HEK293 (cell line): Measurements from ENCODE around the gene COQ4.

Experiments
- CTCF ChIA-PET: fragments of 350-600 bp; formaldehyde crosslinking; extraction: SDS; loops from one replicate; lab custom pipeline; 2021; ENCODE audit warnings: antibody characterized with exemption; lab: Yijun Ruan, JAX
- POLR2A ChIA-PET: fragments of 300-600 bp; formaldehyde crosslinking; extraction: SDS; loops from one replicate; lab custom pipeline; 2020; ENCODE audit warnings: antibody characterized with exemption, inconsistent platforms; lab: Yijun Ruan, JAX
- H3K27ac ChIP-seq: fragments of 200-500 bp; sonication (Bioruptor generic); 2 replicates; pipeline ENCODE4 v1.5.1; 2014; ENCODE audit warnings: low read depth, low read length, control low read depth, inconsistent platforms; ENCODE audit errors: extremely low read depth
- H3K36me3 ChIP-seq, 2 experiments: fragments of 200-500 bp in 1 of 2; sonication (Bioruptor generic) in 1 of 2; 1 replicate in 1 of 2; 2 replicates in 1 of 2; pipeline ENCODE4 v1.5.1; 2014 to 2017; ENCODE audit warnings: inconsistent platforms in 2 of 2, low read length in 2 of 2; ENCODE audit not compliant: control insufficient read depth in 2 of 2, insufficient read depth in 1 of 2
- H3K4me1 ChIP-seq: fragments of 200-500 bp; sonication (Bioruptor generic); 2 replicates; pipeline ENCODE4 v1.5.1; 2014; ENCODE audit warnings: mild to moderate bottlenecking, low read length, inconsistent platforms; ENCODE audit not compliant: control insufficient read depth, insufficient read depth
- H3K4me3 ChIP-seq: 2 replicates; pipeline ENCODE4 v1.5.1; 2011; ENCODE audit warnings: low read depth, mild to moderate bottlenecking, control low read depth, low read length, moderate library complexity
- H3K9me3 ChIP-seq: fragments of 200-500 bp; sonication (Bioruptor generic); 2 replicates; pipeline ENCODE4 v1.5.1; 2014; ENCODE audit warnings: low read depth, low read length, inconsistent platforms; ENCODE audit not compliant: control insufficient read depth, insufficient read depth
- GLIS2 ChIP-seq: fragments of 450-650 bp; formaldehyde crosslinking; IDR thresholded peaks from 2 replicates; pipeline ENCODE4 v1.5.1; 2016; ENCODE audit warnings: missing biosample characterization, missing genetic modification characterization
- ZBTB1 ChIP-seq: fragments of 450-650 bp; formaldehyde crosslinking; IDR thresholded peaks from 2 replicates; pipeline ENCODE4 v1.5.1; 2016; ENCODE audit warnings: missing biosample characterization, missing genetic modification characterization
- ZFP69B ChIP-seq: fragments of 450-650 bp; formaldehyde crosslinking; IDR thresholded peaks from 2 replicates; pipeline ENCODE4 v1.5.1; 2016; ENCODE audit warnings: missing biosample characterization, missing genetic modification characterization
- ZNF112 ChIP-seq: fragments of 450-650 bp; formaldehyde crosslinking; IDR thresholded peaks from 2 replicates; pipeline ENCODE4 v1.5.0; 2017; ENCODE audit warnings: missing biosample characterization, missing genetic modification characterization
- ZNF121 ChIP-seq: fragments of 450-650 bp; formaldehyde crosslinking; IDR thresholded peaks from 2 replicates; pipeline ENCODE4 v1.5.1; 2016; ENCODE audit warnings: missing biosample characterization, missing genetic modification characterization
- ZNF785 ChIP-seq: fragments of 450-650 bp; formaldehyde crosslinking; IDR thresholded peaks from 2 replicates; pipeline ENCODE4 v1.5.1; 2016; ENCODE audit warnings: missing biosample characterization, missing genetic modification characterization
- TF ChIP-seq, protein P1 (sequence below): fragments of 450-650 bp; IDR thresholded peaks from 2 replicates; pipeline ENCODE4 v1.5.1; 2018; ENCODE audit warnings: missing biosample characterization, mild to moderate bottlenecking, missing genetic modification characterization
- TF ChIP-seq, protein P2 (sequence below): fragments of 450-650 bp; formaldehyde crosslinking; IDR thresholded peaks from 2 replicates; pipeline ENCODE4 v1.5.1; 2017; ENCODE audit warnings: missing biosample characterization, missing genetic modification characterization
- TF ChIP-seq, protein P3 (sequence below): fragments of 450-650 bp; formaldehyde crosslinking; IDR thresholded peaks from 2 replicates; pipeline ENCODE4 v1.5.1; 2016; ENCODE audit warnings: missing biosample characterization, missing genetic modification characterization
- TF ChIP-seq, protein P4 (sequence below): fragments of 450-650 bp; formaldehyde crosslinking; conservative IDR thresholded peaks from 2 replicates; pipeline ENCODE4 v1.5.1; 2016; ENCODE audit warnings: low read depth, missing biosample characterization, missing genetic modification characterization
- TF ChIP-seq, protein P5 (sequence below): fragments of 450-650 bp; formaldehyde crosslinking; IDR thresholded peaks from 2 replicates; pipeline ENCODE4 v1.5.1; 2016; ENCODE audit warnings: missing biosample characterization, missing genetic modification characterization

Gene COQ4

DNA sequence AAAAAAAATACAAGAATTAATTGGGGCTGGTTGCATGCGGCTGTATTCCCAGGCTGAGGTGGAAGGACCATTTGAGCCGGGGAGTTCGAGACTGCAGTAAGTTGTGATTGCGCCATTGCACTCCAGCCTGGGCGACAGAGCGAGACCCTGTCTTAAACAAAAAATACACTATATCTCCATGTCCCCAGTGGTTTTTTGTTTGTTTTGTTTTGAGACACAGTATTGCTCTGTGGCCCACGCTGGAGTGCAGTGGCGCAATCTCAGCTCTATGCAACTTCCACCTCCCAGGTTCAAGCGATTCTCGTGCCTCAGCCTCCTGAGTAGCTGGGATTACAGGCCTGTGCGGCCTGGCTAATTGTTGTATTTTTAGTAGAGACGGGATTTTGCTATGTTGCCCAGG, 1.2 kb downstream of the COQ4 start:
- H3K9me3 ChIP-seq, result no peaks in the 10 kb centered on the region
- POLR2A ChIA-PET, result interaction anchor here (0.6 kb wide), 1 partner anchor 23 kb away, joined by 3 read pairs; no protein-coding TSS in a partner anchor
- TF ChIP-seq, protein P1, sequence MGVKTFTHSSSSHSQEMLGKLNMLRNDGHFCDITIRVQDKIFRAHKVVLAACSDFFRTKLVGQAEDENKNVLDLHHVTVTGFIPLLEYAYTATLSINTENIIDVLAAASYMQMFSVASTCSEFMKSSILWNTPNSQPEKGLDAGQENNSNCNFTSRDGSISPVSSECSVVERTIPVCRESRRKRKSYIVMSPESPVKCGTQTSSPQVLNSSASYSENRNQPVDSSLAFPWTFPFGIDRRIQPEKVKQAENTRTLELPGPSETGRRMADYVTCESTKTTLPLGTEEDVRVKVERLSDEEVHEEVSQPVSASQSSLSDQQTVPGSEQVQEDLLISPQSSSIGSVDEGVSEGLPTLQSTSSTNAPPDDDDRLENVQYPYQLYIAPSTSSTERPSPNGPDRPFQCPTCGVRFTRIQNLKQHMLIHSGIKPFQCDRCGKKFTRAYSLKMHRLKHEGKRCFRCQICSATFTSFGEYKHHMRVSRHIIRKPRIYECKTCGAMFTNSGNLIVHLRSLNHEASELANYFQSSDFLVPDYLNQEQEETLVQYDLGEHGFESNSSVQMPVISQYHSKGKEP, result no peak
- TF ChIP-seq ZFP69B (tag by site-specific recombination), result no peak
- TF ChIP-seq, protein P2, sequence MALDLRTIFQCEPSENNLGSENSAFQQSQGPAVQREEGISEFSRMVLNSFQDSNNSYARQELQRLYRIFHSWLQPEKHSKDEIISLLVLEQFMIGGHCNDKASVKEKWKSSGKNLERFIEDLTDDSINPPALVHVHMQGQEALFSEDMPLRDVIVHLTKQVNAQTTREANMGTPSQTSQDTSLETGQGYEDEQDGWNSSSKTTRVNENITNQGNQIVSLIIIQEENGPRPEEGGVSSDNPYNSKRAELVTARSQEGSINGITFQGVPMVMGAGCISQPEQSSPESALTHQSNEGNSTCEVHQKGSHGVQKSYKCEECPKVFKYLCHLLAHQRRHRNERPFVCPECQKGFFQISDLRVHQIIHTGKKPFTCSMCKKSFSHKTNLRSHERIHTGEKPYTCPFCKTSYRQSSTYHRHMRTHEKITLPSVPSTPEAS (tag by site-specific recombination), result no peak
- TF ChIP-seq GLIS2 (tag by site-specific recombination), result no peak
- TF ChIP-seq, protein P3, sequence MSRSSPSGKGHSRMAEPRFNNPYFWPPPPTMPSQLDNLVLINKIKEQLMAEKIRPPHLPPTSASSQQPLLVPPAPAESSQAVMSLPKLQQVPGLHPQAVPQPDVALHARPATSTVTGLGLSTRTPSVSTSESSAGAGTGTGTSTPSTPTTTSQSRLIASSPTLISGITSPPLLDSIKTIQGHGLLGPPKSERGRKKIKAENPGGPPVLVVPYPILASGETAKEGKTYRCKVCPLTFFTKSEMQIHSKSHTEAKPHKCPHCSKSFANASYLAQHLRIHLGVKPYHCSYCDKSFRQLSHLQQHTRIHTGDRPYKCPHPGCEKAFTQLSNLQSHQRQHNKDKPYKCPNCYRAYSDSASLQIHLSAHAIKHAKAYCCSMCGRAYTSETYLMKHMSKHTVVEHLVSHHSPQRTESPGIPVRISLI (tag by site-specific recombination), result no peak
- TF ChIP-seq ZNF121 (tag by site-specific recombination), result no peak
- TF ChIP-seq ZNF785 (tag by site-specific recombination), result no peak
- TF ChIP-seq ZNF112, result no peak
- TF ChIP-seq, protein P4, sequence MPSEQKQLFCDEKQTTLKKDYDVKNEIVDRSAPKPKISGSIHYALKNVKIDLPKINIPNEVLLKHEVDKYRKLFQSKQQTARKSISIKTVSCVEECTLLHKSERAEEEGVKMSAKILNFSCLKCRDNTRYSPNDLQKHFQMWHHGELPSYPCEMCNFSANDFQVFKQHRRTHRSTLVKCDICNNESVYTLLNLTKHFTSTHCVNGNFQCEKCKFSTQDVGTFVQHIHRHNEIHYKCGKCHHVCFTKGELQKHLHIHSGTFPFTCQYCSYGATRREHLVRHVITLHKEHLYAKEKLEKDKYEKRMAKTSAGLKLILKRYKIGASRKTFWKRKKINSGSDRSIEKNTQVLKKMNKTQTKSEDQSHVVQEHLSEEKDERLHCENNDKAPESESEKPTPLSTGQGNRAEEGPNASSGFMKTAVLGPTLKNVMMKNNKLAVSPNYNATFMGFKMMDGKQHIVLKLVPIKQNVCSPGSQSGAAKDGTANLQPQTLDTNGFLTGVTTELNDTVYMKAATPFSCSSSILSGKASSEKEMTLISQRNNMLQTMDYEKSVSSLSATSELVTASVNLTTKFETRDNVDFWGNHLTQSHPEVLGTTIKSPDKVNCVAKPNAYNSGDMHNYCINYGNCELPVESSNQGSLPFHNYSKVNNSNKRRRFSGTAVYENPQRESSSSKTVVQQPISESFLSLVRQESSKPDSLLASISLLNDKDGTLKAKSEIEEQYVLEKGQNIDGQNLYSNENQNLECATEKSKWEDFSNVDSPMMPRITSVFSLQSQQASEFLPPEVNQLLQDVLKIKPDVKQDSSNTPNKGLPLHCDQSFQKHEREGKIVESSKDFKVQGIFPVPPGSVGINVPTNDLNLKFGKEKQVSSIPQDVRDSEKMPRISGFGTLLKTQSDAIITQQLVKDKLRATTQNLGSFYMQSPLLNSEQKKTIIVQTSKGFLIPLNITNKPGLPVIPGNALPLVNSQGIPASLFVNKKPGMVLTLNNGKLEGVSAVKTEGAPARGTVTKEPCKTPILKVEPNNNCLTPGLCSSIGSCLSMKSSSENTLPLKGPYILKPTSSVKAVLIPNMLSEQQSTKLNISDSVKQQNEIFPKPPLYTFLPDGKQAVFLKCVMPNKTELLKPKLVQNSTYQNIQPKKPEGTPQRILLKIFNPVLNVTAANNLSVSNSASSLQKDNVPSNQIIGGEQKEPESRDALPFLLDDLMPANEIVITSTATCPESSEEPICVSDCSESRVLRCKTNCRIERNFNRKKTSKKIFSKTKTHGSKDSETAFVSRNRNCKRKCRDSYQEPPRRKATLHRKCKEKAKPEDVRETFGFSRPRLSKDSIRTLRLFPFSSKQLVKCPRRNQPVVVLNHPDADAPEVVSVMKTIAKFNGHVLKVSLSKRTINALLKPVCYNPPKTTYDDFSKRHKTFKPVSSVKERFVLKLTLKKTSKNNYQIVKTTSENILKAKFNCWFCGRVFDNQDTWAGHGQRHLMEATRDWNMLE (tag by site-specific recombination), result no peak
- TF ChIP-seq ZBTB1, result no peak
- no peaks in the 10 kb centered on the region for H3K4me1 ChIP-seq
- CTCF ChIA-PET, result interaction anchor here (0.7 kb wide), 1 partner anchor 29 kb away, joined by 3 read pairs; no protein-coding TSS in a partner anchor
- H3K27ac ChIP-seq, result no peak overlapping the region
- H3K36me3 ChIP-seq, result peaks cover 0 to 41% of the 10 kb centered on the region in 2 experiments; a peak in 1 of 3 replicates
- H3K4me3 ChIP-seq, result peak overlapping the region; percentile 87

DNA sequence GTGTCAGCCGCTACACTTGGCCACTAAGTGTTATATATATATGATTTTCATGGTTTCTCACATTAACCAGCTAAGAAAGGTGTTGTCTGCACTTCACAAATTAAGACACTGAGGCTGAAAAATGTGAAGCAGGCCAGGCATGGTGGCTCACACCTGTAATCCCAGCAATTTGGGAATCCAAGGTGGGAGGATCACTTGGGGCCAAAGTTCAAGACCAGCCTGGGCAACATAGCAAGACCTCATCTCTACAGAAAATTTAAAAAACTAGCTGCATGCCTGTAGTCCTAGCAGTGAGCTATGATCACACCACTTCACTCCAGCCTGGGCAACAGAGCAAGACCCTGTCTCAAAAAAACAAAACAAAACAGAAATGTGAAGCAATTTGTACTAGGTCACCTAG, 1.8 kb downstream of the COQ4 start:
- CTCF ChIA-PET, result interaction anchor here (0.6 to 0.9 kb wide), 5 partner anchors 14 to 1825 kb away, joined by 3 to 4 read pairs (median 3); no protein-coding TSS in a partner anchor

More for the DNA sequence above, 1.8 kb downstream of the COQ4 start:
- Histone ChIP-seq H3K4me3 (no peak overlapping the region), H3K27ac (no peak overlapping the region), H3K9me3 (no peaks in the 10 kb centered on the region), H3K4me1 (no peaks in the 10 kb centered on the region), H3K36me3 (peaks cover 0 to 41% of the 10 kb centered on the region in 2 experiments; a peak in 1 of 3 replicates)
- POLR2A ChIA-PET, result interaction anchor here (0.6 kb wide), 1 partner anchor 23 kb away, joined by 3 read pairs; no protein-coding TSS in a partner anchor
- TF ChIP-seq ZNF121 (tag by site-specific recombination), result 0 out of 2 replicates have a peak, but pooled peaks have one; percentile 9
- TF ChIP-seq, protein P5, sequence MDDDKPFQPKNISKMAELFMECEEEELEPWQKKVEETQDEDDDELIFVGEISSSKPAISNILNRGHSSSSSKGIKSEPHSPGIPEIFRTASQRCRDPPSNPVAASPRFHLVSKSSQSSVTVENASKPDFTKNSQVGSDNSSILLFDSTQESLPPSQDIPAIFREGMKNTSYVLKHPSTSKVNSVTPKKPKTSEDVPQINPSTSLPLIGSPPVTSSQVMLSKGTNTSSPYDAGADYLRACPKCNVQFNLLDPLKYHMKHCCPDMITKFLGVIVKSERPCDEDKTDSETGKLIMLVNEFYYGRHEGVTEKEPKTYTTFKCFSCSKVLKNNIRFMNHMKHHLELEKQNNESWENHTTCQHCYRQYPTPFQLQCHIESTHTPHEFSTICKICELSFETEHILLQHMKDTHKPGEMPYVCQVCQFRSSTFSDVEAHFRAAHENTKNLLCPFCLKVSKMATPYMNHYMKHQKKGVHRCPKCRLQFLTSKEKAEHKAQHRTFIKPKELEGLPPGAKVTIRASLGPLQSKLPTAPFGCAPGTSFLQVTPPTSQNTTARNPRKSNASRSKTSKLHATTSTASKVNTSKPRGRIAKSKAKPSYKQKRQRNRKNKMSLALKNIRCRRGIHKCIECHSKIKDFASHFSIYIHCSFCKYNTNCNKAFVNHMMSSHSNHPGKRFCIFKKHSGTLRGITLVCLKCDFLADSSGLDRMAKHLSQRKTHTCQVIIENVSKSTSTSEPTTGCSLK (tag by site-specific recombination), result no peak
